Inflammatory macrophage treated with lipopolysaccharide for 1 hour (primary cell): Measurements from ENCODE around the gene CRIP2.
A peak's percentile ranks its signal among the peaks of the same experiment; 100 is the strongest.

ENCODE experiments used
- DNase-seq, 2 donors: peaks; one replicate each; pipeline ENCODE4 v3.0.0-alpha.2; 2020 to 2022

The CRIP2 gene

GRCh38 chr14:105500726-105501101, 26.1 kb downstream of the CRIP2 start:
- no peak for DNase-seq

GRCh38 chr14:105501504-105502291, 27.1 kb downstream of the CRIP2 start:
- no peak for DNase-seq

- DNase-seq = no peak
Measured at GRCh38 chr14:105502446-105503295, 28.1 kb downstream of the CRIP2 start.

GRCh38 chr14:105503296-105503640, 28.6 kb downstream of the CRIP2 start:
- DNase-seq = no peak

- no peak for DNase-seq
Measured at GRCh38 chr14:105503935-105504692, 29.5 kb downstream of the CRIP2 start.

GRCh38 chr14:105505101-105505500, 30.5 kb downstream of the CRIP2 start:
- no peak for DNase-seq

- DNase-seq = no peak
Measured at GRCh38 chr14:105507247-105507646, 32.6 kb downstream of the CRIP2 start.

GRCh38 chr14:105508069-105508468, 33.4 kb downstream of the CRIP2 start:
- no peak for DNase-seq

GRCh38 chr14:105508601-105509000, 34.0 kb downstream of the CRIP2 start:
- DNase-seq = no peak

GRCh38 chr14:105517096-105517495, 42.5 kb downstream of the CRIP2 start:
- DNase-seq = no peak

GRCh38 chr14:105519946-105520698, 45.5 kb downstream of the CRIP2 start:
- no peak for DNase-seq

- no peak for DNase-seq
Measured at GRCh38 chr14:105525326-105525725, 50.7 kb downstream of the CRIP2 start.

GRCh38 chr14:105525861-105526775, 51.5 kb downstream of the CRIP2 start, which contains the start of gene TMEM121:
TMEM121 (plus strand) TSS chr14:105526583; CDS start chr14:105528835, 2,252 bp downstream.
- no peak for DNase-seq

- no peak for DNase-seq
Measured at GRCh38 chr14:105526776-105527380, 52.3 kb downstream of the CRIP2 start.

GRCh38 chr14:105527381-105527825, 52.8 kb downstream of the CRIP2 start:
- no peak for DNase-seq

- peak; percentile 41 to 70 for DNase-seq
Measured at GRCh38 chr14:105527826-105528585, 53.4 kb downstream of the CRIP2 start.

- DNase-seq = no peak
Measured at GRCh38 chr14:105528586-105529318, 54.1 kb downstream of the CRIP2 start.

GRCh38 chr14:105529319-105529568, 54.6 kb downstream of the CRIP2 start:
- no peak for DNase-seq
